Retina (tissue), 1 donor: ENCODE measurements around the gene SRL.
"Not testable (repeated sequence)": the region's sequence is repeated elsewhere in the genome, so short reads cannot be mapped to it uniquely, and the experiment has no call there.

Experiments
- DNase-seq: peaks from one replicate; pipeline ENCODE4 v3.0.0-alpha.2; 2016

The SRL gene

GRCh38 chr16:4157376-4157825, 84.5 kb downstream of the SRL start:
- DNase-seq = no peak

- not testable (repeated sequence) for DNase-seq
These were observed 85.4 kb downstream of the SRL start for GRCh38 chr16:4156503-4156902.

- DNase-seq = not testable (repeated sequence)
These were observed 88.5 kb downstream of the SRL start for GRCh38 chr16:4153364-4153763.

GRCh38 chr16:4152267-4152666, 89.6 kb downstream of the SRL start:
- peak; percentile 25 for DNase-seq

GRCh38 chr16:4147236-4147635, 94.6 kb downstream of the SRL start:
- no peak for DNase-seq

GRCh38 chr16:4142268-4142667, 99.6 kb downstream of the SRL start:
- DNase-seq = no peak

GRCh38 chr16:4141604-4142003, 100.3 kb downstream of the SRL start:
- no peak for DNase-seq

- DNase-seq = no peak
These were observed 101.2 kb downstream of the SRL start for GRCh38 chr16:4140652-4141051.

- DNase-seq = no peak
These were observed 101.9 kb downstream of the SRL start for GRCh38 chr16:4139968-4140367.
